Gastrocnemius medialis (tissue), 4 donors: ENCODE data around the gene DHRS3.

Experiments
- CTCF ChIP-seq, 5 experiments: fragments of 450-650 bp in 3 of 5; fragments of 200-600 bp in 2 of 5; sonication (generic) in 2 of 5; IDR thresholded peaks in 4 of 5; conservative IDR thresholded peaks in 1 of 5; 1 replicate in 4 of 5; 2 replicates in 1 of 5; pipeline ENCODE4 v1.5.1; 2016 to 2019; ENCODE audit warnings: antibody characterized with exemption in 5 of 5, mild to moderate bottlenecking in 3 of 5, moderate library complexity in 3 of 5
- POLR2A ChIP-seq, 2 donors: fragments of 450-650 bp; IDR thresholded peaks; one replicate each; pipeline ENCODE4 v1.6.1; 2017; ENCODE audit warnings: antibody characterized with exemption in 2 of 2, mild to moderate bottlenecking in 2 of 2, moderate library complexity in 2 of 2

DNA sequence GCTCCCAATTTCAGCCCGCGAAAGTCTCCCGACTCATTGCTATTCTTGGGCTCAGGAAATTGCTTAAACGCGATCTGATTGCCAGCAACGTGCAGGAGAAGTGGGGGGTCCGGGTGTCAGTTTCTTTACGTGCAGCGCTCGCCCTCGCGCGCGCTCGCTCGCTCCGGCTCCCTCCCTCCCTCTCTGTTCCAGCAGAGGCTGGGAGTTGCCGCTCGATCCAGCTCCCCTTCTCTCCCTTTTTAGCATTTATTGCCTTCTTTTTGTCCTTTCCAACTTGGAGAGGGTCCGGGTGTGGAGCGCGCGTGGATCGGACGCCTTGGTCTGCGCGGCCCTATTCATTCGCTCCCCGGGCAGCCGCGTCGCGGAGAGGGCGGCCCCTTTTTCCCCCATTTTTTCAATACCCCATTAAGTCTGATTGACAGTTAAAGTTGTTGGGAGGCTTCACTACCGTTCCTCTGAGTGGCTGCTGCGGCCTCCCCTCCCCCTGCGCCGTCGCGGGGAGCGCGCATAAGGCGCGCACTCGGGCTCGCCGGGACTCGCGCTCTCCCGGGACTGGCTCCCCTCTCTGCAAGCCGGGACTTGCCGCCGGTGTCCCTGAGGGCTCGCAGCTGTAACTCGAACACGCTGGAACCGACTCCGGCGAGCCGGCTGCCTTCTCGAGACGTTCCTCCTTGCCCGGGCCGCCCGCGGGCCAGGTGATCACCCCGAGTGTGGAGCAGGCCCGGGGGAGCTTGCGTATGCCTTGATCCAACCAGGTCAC lies at the start of gene DHRS3:
- TF ChIP-seq POLR2A (IDR thresholded peaks at IDR 0.05) (peak; percentile 77 to 81), CTCF (IDR thresholded peaks at IDR 0.05 in 4 of 5, conservative IDR thresholded peaks at IDR 0.05 in 1 of 5) (no peak)
